HEK293 (cell line): Measurements from ENCODE around the gene NOTCH3.

Experiments used
- CTCF ChIA-PET: fragments of 350-600 bp; formaldehyde crosslinking; extraction: SDS; loops from one replicate; lab custom pipeline; 2021; ENCODE audit warnings: antibody characterized with exemption; lab: Yijun Ruan, JAX
- POLR2A ChIA-PET: fragments of 300-600 bp; formaldehyde crosslinking; extraction: SDS; loops from one replicate; lab custom pipeline; 2020; ENCODE audit warnings: antibody characterized with exemption, inconsistent platforms; lab: Yijun Ruan, JAX
- H3K27ac ChIP-seq: fragments of 200-500 bp; sonication (Bioruptor generic); 2 replicates; pipeline ENCODE4 v1.5.1; 2014; ENCODE audit warnings: low read depth, low read length, control low read depth, inconsistent platforms; ENCODE audit errors: extremely low read depth
- H3K36me3 ChIP-seq, 2 experiments: fragments of 200-500 bp in 1 of 2; sonication (Bioruptor generic) in 1 of 2; 1 replicate in 1 of 2; 2 replicates in 1 of 2; pipeline ENCODE4 v1.5.1; 2014 to 2017; ENCODE audit warnings: inconsistent platforms in 2 of 2, low read length in 2 of 2; ENCODE audit not compliant: control insufficient read depth in 2 of 2, insufficient read depth in 1 of 2
- H3K4me1 ChIP-seq: fragments of 200-500 bp; sonication (Bioruptor generic); 2 replicates; pipeline ENCODE4 v1.5.1; 2014; ENCODE audit warnings: mild to moderate bottlenecking, low read length, inconsistent platforms; ENCODE audit not compliant: control insufficient read depth, insufficient read depth
- H3K4me3 ChIP-seq: 2 replicates; pipeline ENCODE4 v1.5.1; 2011; ENCODE audit warnings: low read depth, mild to moderate bottlenecking, control low read depth, low read length, moderate library complexity
- H3K9me3 ChIP-seq: fragments of 200-500 bp; sonication (Bioruptor generic); 2 replicates; pipeline ENCODE4 v1.5.1; 2014; ENCODE audit warnings: low read depth, low read length, inconsistent platforms; ENCODE audit not compliant: control insufficient read depth, insufficient read depth
- HOXA7 ChIP-seq: sonication (generic); formaldehyde crosslinking; IDR thresholded peaks from 2 replicates; pipeline ENCODE4 v1.8.1; 2022; ENCODE audit warnings: missing genetic modification reagents, borderline replicate concordance
- KLF1 ChIP-seq: fragments of 450-650 bp; formaldehyde crosslinking; IDR thresholded peaks from 2 replicates; pipeline ENCODE4 v1.5.1; 2016; ENCODE audit warnings: missing biosample characterization, missing genetic modification characterization
- YY2 ChIP-seq: fragments of 450-650 bp; formaldehyde crosslinking; IDR thresholded peaks from 2 replicates; pipeline ENCODE4 v1.5.1; 2016; ENCODE audit warnings: missing biosample characterization, missing genetic modification characterization
- ZFHX2 ChIP-seq: fragments of 450-650 bp; formaldehyde crosslinking; conservative IDR thresholded peaks from 2 replicates; pipeline ENCODE4 v1.5.1; 2016; ENCODE audit warnings: missing biosample characterization, missing genetic modification characterization
- ZFP3 ChIP-seq: fragments of 450-650 bp; formaldehyde crosslinking; IDR thresholded peaks from 2 replicates; pipeline ENCODE4 v1.5.1; 2016; ENCODE audit warnings: low read depth, missing biosample characterization, missing genetic modification characterization
- ZIC2 ChIP-seq: fragments of 450-650 bp; formaldehyde crosslinking; IDR thresholded peaks from 2 replicates; pipeline ENCODE4 v1.5.1; 2016; ENCODE audit warnings: missing biosample characterization, missing genetic modification characterization
- ZNF239 ChIP-seq: fragments of 450-650 bp; formaldehyde crosslinking; IDR thresholded peaks from 2 replicates; pipeline ENCODE4 v1.5.1; 2016; ENCODE audit warnings: missing biosample characterization, missing genetic modification characterization
- ZNF24 ChIP-seq: fragments of 450-650 bp; formaldehyde crosslinking; IDR thresholded peaks from 2 replicates; pipeline ENCODE4 v1.5.1; 2016; ENCODE audit warnings: missing biosample characterization, missing genetic modification characterization
- ZNF610 ChIP-seq: fragments of 450-650 bp; formaldehyde crosslinking; IDR thresholded peaks from 2 replicates; pipeline ENCODE4 v1.5.1; 2016; ENCODE audit warnings: missing biosample characterization, missing genetic modification characterization, borderline replicate concordance
- ZNF701 ChIP-seq: fragments of 450-650 bp; formaldehyde crosslinking; IDR thresholded peaks from 2 replicates; pipeline ENCODE4 v1.5.1; 2016; ENCODE audit warnings: missing biosample characterization, missing genetic modification characterization
- ZNF747 ChIP-seq: fragments of 450-650 bp; formaldehyde crosslinking; IDR thresholded peaks from 2 replicates; pipeline ENCODE4 v1.5.1; 2016; ENCODE audit warnings: missing biosample characterization, missing genetic modification characterization
- ZNF843 ChIP-seq: fragments of 450-650 bp; formaldehyde crosslinking; IDR thresholded peaks from 2 replicates; pipeline ENCODE4 v1.5.1; 2016; ENCODE audit warnings: missing biosample characterization, missing genetic modification characterization
- ZXDB ChIP-seq: fragments of 450-650 bp; formaldehyde crosslinking; IDR thresholded peaks from 2 replicates; pipeline ENCODE4 v1.5.1; 2016; ENCODE audit warnings: missing biosample characterization, missing genetic modification characterization
- TF ChIP-seq, protein P1 (sequence below): fragments of 450-650 bp; formaldehyde crosslinking; IDR thresholded peaks from 2 replicates; pipeline ENCODE4 v1.5.1; 2016; ENCODE audit warnings: missing biosample characterization, missing genetic modification characterization
- TF ChIP-seq, protein P2 (sequence below): fragments of 450-650 bp; formaldehyde crosslinking; IDR thresholded peaks from 2 replicates; pipeline ENCODE4 v1.5.1; 2016; ENCODE audit warnings: missing biosample characterization, missing genetic modification characterization
- TF ChIP-seq, protein P3 (sequence below): fragments of 450-650 bp; formaldehyde crosslinking; IDR thresholded peaks from 2 replicates; pipeline ENCODE4 v1.5.1; 2016; ENCODE audit warnings: missing biosample characterization, missing genetic modification characterization
- TF ChIP-seq, protein P4 (sequence below): fragments of 450-650 bp; formaldehyde crosslinking; IDR thresholded peaks from 2 replicates; pipeline ENCODE4 v1.5.1; 2016; ENCODE audit warnings: missing biosample characterization, missing genetic modification characterization, low read depth
- TF ChIP-seq, protein P5 (sequence below): fragments of 450-650 bp; formaldehyde crosslinking; optimal IDR thresholded peaks from 2 replicates; pipeline ENCODE3; 2016; ENCODE audit warnings: missing biosample characterization, mild to moderate bottlenecking, missing genetic modification characterization
- TF ChIP-seq, protein P6 (sequence below): fragments of 450-650 bp; formaldehyde crosslinking; IDR thresholded peaks from 2 replicates; pipeline ENCODE4 v1.5.1; 2017; ENCODE audit warnings: missing biosample characterization, missing genetic modification characterization
- TF ChIP-seq, protein P7 (sequence below): fragments of 450-650 bp; formaldehyde crosslinking; conservative IDR thresholded peaks from 2 replicates; pipeline ENCODE4 v1.5.1; 2016; ENCODE audit warnings: low read depth, missing biosample characterization, missing genetic modification characterization

The NOTCH3 gene

DNA sequence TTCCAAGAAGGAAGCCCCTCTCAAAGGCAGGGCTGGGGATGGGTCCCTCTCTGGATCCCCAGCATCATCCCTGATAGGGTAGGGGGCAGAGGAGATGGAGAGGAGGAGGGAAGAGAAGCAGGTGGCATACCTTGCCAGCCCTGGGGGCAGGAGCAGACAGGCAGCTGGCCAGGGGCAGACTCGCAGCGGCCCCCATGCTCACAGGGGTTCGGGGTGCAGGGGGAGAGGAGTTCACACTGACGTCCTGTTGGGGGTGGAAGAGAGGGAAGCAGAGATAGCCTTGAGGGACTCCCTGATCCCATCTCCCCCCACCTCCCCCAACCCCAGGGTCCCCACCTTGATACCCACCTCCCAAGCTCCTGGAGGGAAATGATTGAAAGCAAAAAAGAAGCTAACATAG lies 16.0 kb downstream of the NOTCH3 start:
- Histone ChIP-seq H3K4me1 (no peaks in the 10 kb centered on the region), H3K9me3 (no peaks in the 10 kb centered on the region), H3K27ac (no peak overlapping the region), H3K36me3 (peaks cover 4 to 77% of the 10 kb centered on the region in 2 experiments; a peak in 2 of 3 replicates), H3K4me3 (no peak overlapping the region)
- CTCF ChIA-PET, result interaction anchor here (0.6 to 0.9 kb wide), 3 partner anchors 11 to 192 kb away, joined by 3 to 4 read pairs (median 3); no protein-coding TSS in a partner anchor
- no peak for TF ChIP-seq ZNF24 (tag by site-specific recombination)
- TF ChIP-seq, protein P1, sequence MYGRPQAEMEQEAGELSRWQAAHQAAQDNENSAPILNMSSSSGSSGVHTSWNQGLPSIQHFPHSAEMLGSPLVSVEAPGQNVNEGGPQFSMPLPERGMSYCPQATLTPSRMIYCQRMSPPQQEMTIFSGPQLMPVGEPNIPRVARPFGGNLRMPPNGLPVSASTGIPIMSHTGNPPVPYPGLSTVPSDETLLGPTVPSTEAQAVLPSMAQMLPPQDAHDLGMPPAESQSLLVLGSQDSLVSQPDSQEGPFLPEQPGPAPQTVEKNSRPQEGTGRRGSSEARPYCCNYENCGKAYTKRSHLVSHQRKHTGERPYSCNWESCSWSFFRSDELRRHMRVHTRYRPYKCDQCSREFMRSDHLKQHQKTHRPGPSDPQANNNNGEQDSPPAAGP (tag by site-specific recombination), result no peak
- TF ChIP-seq, protein P2, sequence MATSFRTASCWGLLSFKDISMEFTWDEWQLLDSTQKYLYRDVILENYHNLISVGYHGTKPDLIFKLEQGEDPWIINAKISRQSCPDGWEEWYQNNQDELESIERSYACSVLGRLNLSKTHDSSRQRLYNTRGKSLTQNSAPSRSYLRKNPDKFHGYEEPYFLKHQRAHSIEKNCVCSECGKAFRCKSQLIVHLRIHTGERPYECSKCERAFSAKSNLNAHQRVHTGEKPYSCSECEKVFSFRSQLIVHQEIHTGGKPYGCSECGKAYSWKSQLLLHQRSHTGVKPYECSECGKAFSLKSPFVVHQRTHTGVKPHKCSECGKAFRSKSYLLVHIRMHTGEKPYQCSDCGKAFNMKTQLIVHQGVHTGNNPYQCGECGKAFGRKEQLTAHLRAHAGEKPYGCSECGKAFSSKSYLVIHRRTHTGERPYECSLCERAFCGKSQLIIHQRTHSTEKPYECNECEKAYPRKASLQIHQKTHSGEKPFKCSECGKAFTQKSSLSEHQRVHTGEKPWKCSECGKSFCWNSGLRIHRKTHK, result no peak
- TF ChIP-seq, protein P3, sequence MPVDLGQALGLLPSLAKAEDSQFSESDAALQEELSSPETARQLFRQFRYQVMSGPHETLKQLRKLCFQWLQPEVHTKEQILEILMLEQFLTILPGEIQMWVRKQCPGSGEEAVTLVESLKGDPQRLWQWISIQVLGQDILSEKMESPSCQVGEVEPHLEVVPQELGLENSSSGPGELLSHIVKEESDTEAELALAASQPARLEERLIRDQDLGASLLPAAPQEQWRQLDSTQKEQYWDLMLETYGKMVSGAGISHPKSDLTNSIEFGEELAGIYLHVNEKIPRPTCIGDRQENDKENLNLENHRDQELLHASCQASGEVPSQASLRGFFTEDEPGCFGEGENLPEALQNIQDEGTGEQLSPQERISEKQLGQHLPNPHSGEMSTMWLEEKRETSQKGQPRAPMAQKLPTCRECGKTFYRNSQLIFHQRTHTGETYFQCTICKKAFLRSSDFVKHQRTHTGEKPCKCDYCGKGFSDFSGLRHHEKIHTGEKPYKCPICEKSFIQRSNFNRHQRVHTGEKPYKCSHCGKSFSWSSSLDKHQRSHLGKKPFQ (tag by site-specific recombination), result no peak
- no peak for TF ChIP-seq ZXDB (tag by site-specific recombination)
- no peak for TF ChIP-seq ZIC2 (tag by site-specific recombination)
- TF ChIP-seq ZNF239 (tag by site-specific recombination), result no peak
- TF ChIP-seq ZNF701 (tag by site-specific recombination), result no peak
- TF ChIP-seq ZNF610, result no peak
- TF ChIP-seq, protein P4, sequence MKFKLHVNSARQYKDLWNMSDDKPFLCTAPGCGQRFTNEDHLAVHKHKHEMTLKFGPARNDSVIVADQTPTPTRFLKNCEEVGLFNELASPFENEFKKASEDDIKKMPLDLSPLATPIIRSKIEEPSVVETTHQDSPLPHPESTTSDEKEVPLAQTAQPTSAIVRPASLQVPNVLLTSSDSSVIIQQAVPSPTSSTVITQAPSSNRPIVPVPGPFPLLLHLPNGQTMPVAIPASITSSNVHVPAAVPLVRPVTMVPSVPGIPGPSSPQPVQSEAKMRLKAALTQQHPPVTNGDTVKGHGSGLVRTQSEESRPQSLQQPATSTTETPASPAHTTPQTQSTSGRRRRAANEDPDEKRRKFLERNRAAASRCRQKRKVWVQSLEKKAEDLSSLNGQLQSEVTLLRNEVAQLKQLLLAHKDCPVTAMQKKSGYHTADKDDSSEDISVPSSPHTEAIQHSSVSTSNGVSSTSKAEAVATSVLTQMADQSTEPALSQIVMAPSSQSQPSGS (tag by site-specific recombination), result no peak
- TF ChIP-seq HOXA7 (CRISPR knock-in tag), result no peak
- no peak for TF ChIP-seq YY2
- no peak for TF ChIP-seq ZFHX2 (tag by site-specific recombination)
- TF ChIP-seq, protein P5, sequence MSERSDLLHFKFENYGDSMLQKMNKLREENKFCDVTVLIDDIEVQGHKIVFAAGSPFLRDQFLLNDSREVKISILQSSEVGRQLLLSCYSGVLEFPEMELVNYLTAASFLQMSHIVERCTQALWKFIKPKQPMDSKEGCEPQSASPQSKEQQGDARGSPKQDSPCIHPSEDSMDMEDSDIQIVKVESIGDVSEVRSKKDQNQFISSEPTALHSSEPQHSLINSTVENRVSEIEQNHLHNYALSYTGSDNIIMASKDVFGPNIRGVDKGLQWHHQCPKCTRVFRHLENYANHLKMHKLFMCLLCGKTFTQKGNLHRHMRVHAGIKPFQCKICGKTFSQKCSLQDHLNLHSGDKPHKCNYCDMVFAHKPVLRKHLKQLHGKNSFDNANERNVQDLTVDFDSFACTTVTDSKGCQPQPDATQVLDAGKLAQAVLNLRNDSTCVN, result no peak
- TF ChIP-seq ZFP3 (tag by site-specific recombination), result no peak
- TF ChIP-seq, protein P6, sequence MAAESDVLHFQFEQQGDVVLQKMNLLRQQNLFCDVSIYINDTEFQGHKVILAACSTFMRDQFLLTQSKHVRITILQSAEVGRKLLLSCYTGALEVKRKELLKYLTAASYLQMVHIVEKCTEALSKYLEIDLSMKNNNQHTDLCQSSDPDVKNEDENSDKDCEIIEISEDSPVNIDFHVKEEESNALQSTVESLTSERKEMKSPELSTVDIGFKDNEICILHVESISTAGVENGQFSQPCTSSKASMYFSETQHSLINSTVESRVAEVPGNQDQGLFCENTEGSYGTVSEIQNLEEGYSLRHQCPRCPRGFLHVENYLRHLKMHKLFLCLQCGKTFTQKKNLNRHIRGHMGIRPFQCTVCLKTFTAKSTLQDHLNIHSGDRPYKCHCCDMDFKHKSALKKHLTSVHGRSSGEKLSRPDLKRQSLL, result no peak
- TF ChIP-seq, protein P7, sequence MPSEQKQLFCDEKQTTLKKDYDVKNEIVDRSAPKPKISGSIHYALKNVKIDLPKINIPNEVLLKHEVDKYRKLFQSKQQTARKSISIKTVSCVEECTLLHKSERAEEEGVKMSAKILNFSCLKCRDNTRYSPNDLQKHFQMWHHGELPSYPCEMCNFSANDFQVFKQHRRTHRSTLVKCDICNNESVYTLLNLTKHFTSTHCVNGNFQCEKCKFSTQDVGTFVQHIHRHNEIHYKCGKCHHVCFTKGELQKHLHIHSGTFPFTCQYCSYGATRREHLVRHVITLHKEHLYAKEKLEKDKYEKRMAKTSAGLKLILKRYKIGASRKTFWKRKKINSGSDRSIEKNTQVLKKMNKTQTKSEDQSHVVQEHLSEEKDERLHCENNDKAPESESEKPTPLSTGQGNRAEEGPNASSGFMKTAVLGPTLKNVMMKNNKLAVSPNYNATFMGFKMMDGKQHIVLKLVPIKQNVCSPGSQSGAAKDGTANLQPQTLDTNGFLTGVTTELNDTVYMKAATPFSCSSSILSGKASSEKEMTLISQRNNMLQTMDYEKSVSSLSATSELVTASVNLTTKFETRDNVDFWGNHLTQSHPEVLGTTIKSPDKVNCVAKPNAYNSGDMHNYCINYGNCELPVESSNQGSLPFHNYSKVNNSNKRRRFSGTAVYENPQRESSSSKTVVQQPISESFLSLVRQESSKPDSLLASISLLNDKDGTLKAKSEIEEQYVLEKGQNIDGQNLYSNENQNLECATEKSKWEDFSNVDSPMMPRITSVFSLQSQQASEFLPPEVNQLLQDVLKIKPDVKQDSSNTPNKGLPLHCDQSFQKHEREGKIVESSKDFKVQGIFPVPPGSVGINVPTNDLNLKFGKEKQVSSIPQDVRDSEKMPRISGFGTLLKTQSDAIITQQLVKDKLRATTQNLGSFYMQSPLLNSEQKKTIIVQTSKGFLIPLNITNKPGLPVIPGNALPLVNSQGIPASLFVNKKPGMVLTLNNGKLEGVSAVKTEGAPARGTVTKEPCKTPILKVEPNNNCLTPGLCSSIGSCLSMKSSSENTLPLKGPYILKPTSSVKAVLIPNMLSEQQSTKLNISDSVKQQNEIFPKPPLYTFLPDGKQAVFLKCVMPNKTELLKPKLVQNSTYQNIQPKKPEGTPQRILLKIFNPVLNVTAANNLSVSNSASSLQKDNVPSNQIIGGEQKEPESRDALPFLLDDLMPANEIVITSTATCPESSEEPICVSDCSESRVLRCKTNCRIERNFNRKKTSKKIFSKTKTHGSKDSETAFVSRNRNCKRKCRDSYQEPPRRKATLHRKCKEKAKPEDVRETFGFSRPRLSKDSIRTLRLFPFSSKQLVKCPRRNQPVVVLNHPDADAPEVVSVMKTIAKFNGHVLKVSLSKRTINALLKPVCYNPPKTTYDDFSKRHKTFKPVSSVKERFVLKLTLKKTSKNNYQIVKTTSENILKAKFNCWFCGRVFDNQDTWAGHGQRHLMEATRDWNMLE, result no peak
- no peak for TF ChIP-seq KLF1 (tag by site-specific recombination)
- no peak for TF ChIP-seq ZNF843
- no peak for TF ChIP-seq ZNF747 (tag by site-specific recombination)
- POLR2A ChIA-PET, result interaction anchor here (0.5 to 0.6 kb wide), 2 partner anchors 42 to 170 kb away, joined by 4 to 6 read pairs; no protein-coding TSS in a partner anchor
